OCI-LY7 (cell line): ENCODE results near the gene FERMT2. TPM values are rescaled to one million over a fixed set of nuclear protein-coding genes. Genes with fewer than 3 reads are reported as not detected.

Experiments
- BruUV-seq: library from RNA; stranded (reverse); fragments of 400-500 nt; replicated peaks from 2 replicates; lab custom pipeline; 2021; lab: Mats Ljungman, UMichigan
- CTCF ChIA-PET: fragments of 300-600 bp; sonication (Branson Sonifier 250); formaldehyde crosslinking; loops from one replicate; lab custom pipeline; 2022; ENCODE audit warnings: antibody characterized with exemption; ENCODE audit not compliant: unreplicated experiment; lab: Charles Lee
- POLR2A ChIA-PET: fragments of 300-600 bp; sonication (Branson Sonifier 250); formaldehyde crosslinking; loops from one replicate; lab custom pipeline; 2022; ENCODE audit warnings: antibody characterized with exemption; lab: Charles Lee
- DNase-seq: peaks from one replicate; pipeline ENCODE4 v3.0.0-alpha.2; 2015; ENCODE audit warnings: low spot score
- H2AFZ ChIP-seq: fragments of 200-600 bp; sonication (generic), shearing (Covaris generic); 2 replicates; pipeline ENCODE4 v1.6.1; 2014; ENCODE audit warnings: mild to moderate bottlenecking, antibody characterized with exemption, low read length, moderate library complexity
- H3K27ac ChIP-seq: fragments of 200-600 bp; sonication (generic); 2 replicates; pipeline ENCODE4 v1.5.1; 2014; ENCODE audit warnings: mixed run types, low read depth, mild to moderate bottlenecking, moderate library complexity, low read length, inconsistent platforms; ENCODE audit not compliant: poor library complexity, severe bottlenecking
- H3K36me3 ChIP-seq: fragments of 200-600 bp; sonication (generic); 2 replicates; pipeline ENCODE4 v1.6.1; 2014; ENCODE audit warnings: mild to moderate bottlenecking, antibody characterized with exemption, low read length, moderate library complexity, mixed read lengths; ENCODE audit not compliant: insufficient read depth
- H3K4me1 ChIP-seq: fragments of 200-600 bp; sonication (generic); 2 replicates; pipeline ENCODE4 v1.5.1; 2014; ENCODE audit warnings: mild to moderate bottlenecking, low read length; ENCODE audit not compliant: insufficient read depth, poor library complexity, severe bottlenecking
- H3K4me2 ChIP-seq: fragments of 200-600 bp; sonication (generic); 2 replicates; pipeline ENCODE4 v1.6.1; 2014; ENCODE audit warnings: mild to moderate bottlenecking, low read length
- H3K4me3 ChIP-seq: fragments of 200-600 bp; sonication (generic); 2 replicates; pipeline ENCODE4 v1.5.1; 2014; ENCODE audit warnings: mild to moderate bottlenecking, low read depth, low read length; ENCODE audit not compliant: poor library complexity, severe bottlenecking
- H3K79me2 ChIP-seq: fragments of 200-600 bp; sonication (generic); 2 replicates; pipeline ENCODE4 v1.6.1; 2016; ENCODE audit warnings: low read depth, mild to moderate bottlenecking, low read length, moderate library complexity, mixed read lengths; ENCODE audit not compliant: insufficient read depth
- H3K9me2 ChIP-seq: fragments of 200-600 bp; sonication (generic); 2 replicates; pipeline ENCODE4 v1.6.1; 2016; ENCODE audit warnings: mild to moderate bottlenecking, low read length, mixed read lengths; ENCODE audit not compliant: insufficient read depth
- H3K9me3 ChIP-seq: fragments of 200-600 bp; sonication (generic); 2 replicates; pipeline ENCODE4 v1.6.1; 2014; ENCODE audit warnings: mild to moderate bottlenecking, mixed run types, low read length, mixed read lengths
- H4K20me1 ChIP-seq: fragments of 200-600 bp; sonication (generic); 2 replicates; pipeline ENCODE4 v1.6.1; 2014; ENCODE audit warnings: mild to moderate bottlenecking, antibody characterized with exemption, low read length, moderate library complexity, mixed read lengths; ENCODE audit not compliant: insufficient read depth
- EZH2phosphoT487 ChIP-seq: fragments of 200-600 bp; sonication (generic); IDR thresholded peaks from 2 replicates; pipeline ENCODE4 v1.6.1; 2018; ENCODE audit warnings: low read depth, borderline replicate concordance, mild to moderate bottlenecking, mixed run types, antibody characterized with exemption, low read length, moderate library complexity, mixed read lengths
- intact Hi-C: fragments of 100-400 bp; cut with micrococcal nuclease; formaldehyde crosslinking; loops from one replicate; pipeline ENCODE4 v1.10.0; 2022; ENCODE audit not compliant: unreplicated experiment
- total RNA-seq, 2 experiments: library from RNA; depleted of rRNA in 1 of 2; stranded (reverse); fragments of >200 nt in 1 of 2; shearing (Covaris generic) in 1 of 2; gene quantifications; 2 replicates each; pipeline ENCODE4 v1.2.3, GENCODE V29; 2014 to 2022
- TF ChIP-seq, protein P1 (sequence below): fragments of 200-600 bp; sonication (generic); conservative IDR thresholded peaks from 2 replicates; pipeline ENCODE4 v1.5.1; 2014; ENCODE audit warnings: mild to moderate bottlenecking, antibody characterized with exemption, low read length, moderate library complexity, mixed read lengths

Gene FERMT2
- total RNA-seq, 2 experiments from 2014 or later = not detected

DNA sequence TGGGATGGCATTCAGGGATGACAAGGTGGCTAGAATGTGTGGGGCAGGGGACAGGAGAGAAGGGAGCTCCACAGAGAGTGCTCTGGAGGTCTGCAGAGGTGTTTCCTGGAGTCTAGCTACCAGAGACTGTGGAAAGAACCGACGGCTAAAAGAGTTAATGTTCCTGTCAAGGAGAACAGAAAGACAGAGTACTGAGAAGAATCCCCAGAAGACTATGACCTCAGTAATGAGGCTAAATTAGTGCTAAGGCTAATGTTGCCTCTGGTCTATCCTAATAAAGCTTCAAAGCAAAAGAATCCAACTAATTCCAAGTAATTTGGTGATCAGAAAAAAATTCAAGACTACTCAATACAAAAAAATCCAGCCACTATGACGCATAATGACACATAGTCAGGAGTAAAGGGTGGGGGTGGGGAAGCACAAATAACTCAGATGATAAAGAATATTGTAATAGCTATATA, 44.7 kb downstream of the FERMT2 start:
- no peaks in the 10 kb centered on the region for H3K9me2 ChIP-seq
- H2AFZ ChIP-seq = no peak overlapping the region
- intact Hi-C loops = no loop called here
- TF ChIP-seq, protein P1, sequence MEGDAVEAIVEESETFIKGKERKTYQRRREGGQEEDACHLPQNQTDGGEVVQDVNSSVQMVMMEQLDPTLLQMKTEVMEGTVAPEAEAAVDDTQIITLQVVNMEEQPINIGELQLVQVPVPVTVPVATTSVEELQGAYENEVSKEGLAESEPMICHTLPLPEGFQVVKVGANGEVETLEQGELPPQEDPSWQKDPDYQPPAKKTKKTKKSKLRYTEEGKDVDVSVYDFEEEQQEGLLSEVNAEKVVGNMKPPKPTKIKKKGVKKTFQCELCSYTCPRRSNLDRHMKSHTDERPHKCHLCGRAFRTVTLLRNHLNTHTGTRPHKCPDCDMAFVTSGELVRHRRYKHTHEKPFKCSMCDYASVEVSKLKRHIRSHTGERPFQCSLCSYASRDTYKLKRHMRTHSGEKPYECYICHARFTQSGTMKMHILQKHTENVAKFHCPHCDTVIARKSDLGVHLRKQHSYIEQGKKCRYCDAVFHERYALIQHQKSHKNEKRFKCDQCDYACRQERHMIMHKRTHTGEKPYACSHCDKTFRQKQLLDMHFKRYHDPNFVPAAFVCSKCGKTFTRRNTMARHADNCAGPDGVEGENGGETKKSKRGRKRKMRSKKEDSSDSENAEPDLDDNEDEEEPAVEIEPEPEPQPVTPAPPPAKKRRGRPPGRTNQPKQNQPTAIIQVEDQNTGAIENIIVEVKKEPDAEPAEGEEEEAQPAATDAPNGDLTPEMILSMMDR = no peak
- TF ChIP-seq EZH2phosphoT487 = no peak
- no peaks in the 10 kb centered on the region for H3K9me3 ChIP-seq
- no TSS peak for BruUV-seq
- no peaks in the 10 kb centered on the region for H3K79me2 ChIP-seq
- no peak overlapping the region for H3K4me2 ChIP-seq
- H3K36me3 ChIP-seq = no peaks in the 10 kb centered on the region
- ChIA-PET CTCF (no interaction called here), POLR2A (interaction anchor here (1.4 kb wide), 1 partner anchor 13 kb away, joined by 3 read pairs; no protein-coding TSS in a partner anchor)
- DNase-seq = no peak
- H4K20me1 ChIP-seq = no peaks in the 10 kb centered on the region
- no peaks in the 10 kb centered on the region for H3K4me1 ChIP-seq
- H3K27ac ChIP-seq = no peak overlapping the region
- H3K4me3 ChIP-seq = no peak overlapping the region

DNA sequence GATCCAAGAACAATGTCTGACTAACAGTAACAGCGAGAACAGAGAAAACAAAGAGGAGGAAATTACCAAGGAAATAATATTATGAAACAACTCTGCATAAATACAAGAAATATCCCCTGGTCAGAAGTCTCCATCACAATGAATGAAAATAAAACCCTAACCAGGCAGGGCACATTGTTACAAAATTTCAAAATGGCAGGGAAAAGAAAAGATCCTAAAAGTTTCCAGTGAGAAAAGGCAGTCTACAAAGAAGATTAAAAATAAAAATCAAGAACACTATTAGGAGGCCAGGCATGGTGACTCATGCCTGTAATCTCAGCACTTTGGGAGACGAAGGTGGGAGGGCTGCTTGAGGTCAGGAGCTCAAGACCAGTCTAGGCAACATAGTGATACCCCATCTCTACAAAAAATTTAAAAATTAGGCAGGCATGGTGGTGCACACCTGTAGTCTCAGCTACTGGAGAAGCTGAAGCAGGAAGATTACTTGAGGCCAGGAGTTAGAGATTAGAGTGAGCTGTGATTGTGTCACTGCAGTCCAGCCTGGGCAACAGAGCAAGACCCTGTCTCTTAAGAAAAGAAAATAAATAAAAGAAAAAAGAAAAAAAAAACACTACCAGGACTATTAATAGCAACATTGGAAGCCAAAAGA, 47.8 kb downstream of the FERMT2 start:
- Histone ChIP-seq H3K4me2 (no peak overlapping the region), H3K4me1 (no peaks in the 10 kb centered on the region), H3K79me2 (no peaks in the 10 kb centered on the region), H3K9me3 (no peaks in the 10 kb centered on the region), H2AFZ (no peak overlapping the region), H3K9me2 (no peaks in the 10 kb centered on the region), H4K20me1 (no peaks in the 10 kb centered on the region), H3K27ac (no peak overlapping the region), H3K4me3 (no peak overlapping the region), H3K36me3 (no peaks in the 10 kb centered on the region)
- DNase-seq = no peak
- no TSS peak for BruUV-seq
- intact Hi-C loops = no loop called here
- ChIA-PET POLR2A (no interaction called here), CTCF (no interaction called here)
- TF ChIP-seq, protein P1 = no peak
- TF ChIP-seq EZH2phosphoT487 = no peak

DNA sequence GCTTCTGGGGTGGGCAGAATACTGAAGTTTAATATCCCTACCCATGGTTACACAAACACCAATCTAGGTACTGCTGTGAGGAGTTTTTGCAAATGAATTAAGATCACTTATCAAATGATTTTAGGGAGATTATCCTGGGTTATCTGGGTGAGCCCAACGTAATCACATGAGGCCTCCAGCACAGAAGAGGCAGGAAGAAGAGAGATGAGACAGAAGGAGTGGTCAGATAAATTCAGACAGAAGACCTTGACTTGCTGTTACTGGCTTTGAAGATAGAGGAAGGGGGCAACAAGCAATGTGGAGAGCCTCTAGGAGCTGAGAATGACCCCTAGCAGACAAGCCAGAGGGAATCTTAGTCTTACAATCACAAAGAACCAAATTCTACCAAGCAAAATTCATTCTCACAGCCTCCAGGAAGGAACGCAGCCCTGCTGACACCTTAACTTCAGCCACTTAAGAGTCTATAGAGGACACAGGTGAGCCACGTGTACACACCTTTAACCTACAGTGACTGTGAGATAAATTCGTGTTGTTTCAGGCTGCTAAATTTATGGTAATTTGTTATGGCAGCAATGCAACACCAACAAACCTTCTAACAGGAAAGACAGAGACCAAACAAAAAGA, 49.4 kb downstream of the FERMT2 start:
- intact Hi-C loops = no loop called here
- BruUV-seq = no TSS peak

More for the DNA sequence above, 49.4 kb downstream of the FERMT2 start:
- Histone ChIP-seq H3K9me3 (no peaks in the 10 kb centered on the region), H3K4me3 (no peak overlapping the region), H3K27ac (no peak overlapping the region), H3K79me2 (no peaks in the 10 kb centered on the region), H2AFZ (no peak overlapping the region), H3K36me3 (no peaks in the 10 kb centered on the region), H3K4me1 (no peaks in the 10 kb centered on the region), H3K4me2 (no peak overlapping the region), H4K20me1 (no peaks in the 10 kb centered on the region), H3K9me2 (no peaks in the 10 kb centered on the region)
- POLR2A ChIA-PET = interaction anchor here (1.2 kb wide), 1 partner anchor 13 kb away, joined by 3 read pairs; no protein-coding TSS in a partner anchor
- DNase-seq = no peak
- CTCF ChIA-PET = no interaction called here
- TF ChIP-seq, protein P1 = no peak
- TF ChIP-seq EZH2phosphoT487 = no peak
